ENCODE measurements around the gene GALNT14. TPM values are rescaled to one million over a fixed set of nuclear protein-coding genes. Genes with fewer than 3 reads are reported as not detected.

GALNT14 gene
- total RNA-seq, 1 experiment from 2014 or later: 2.7 TPM

DNA sequence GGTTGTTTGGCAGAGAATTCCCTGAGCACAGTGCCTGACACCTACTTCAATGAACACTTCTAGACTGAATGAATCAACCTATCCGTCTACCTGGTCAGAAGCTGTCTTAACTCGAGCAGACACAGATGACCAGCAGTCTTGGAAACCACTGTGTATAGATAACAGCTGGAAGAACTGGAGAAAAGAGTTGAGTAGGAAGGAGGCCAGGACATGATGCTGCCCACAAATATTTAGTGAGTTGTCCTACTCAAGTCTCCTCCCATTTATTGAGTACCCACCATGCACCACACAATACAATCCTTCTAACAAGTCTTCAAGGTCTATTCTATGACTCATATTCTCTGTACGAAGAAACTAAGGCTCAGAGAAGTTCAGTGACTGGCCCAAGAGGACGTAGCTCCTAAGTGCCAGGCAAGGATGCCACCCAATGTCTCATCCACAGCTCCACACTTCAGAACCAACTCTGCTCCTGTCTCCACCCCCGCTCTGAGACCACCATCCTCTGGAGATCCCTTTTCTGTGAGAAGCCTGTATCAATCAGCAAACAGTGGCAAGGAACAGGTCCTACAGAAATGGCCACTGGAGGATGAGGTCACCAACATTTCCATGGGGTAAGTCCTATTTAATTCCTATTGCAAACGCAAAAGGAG is 62.2 kb downstream of the GALNT14 start:
- Histone ChIP-seq H2BK120ac (ENCODE audit: low read depth, low read length, poor library complexity, severe bottlenecking) (no peak overlapping the region), H2AK5ac (ENCODE audit: insufficient read length, low read length) (no peak overlapping the region), H3K18ac (ENCODE audit: insufficient read length, low read depth, low read length) (no peak overlapping the region), H3K23me2 (ENCODE audit: insufficient read length, low read depth, low read length, poor library complexity, severe bottlenecking) (no peaks in the 10 kb centered on the region), H2AFZ (ENCODE audit: low read length) (no peak overlapping the region), H3K27me3 (ENCODE audit: insufficient read depth, low read length) (no peaks in the 10 kb centered on the region), H2BK5ac (ENCODE audit: insufficient read length, low read length) (no peak overlapping the region), H3K4me2 (ENCODE audit: insufficient read depth, insufficient read length, low read length) (no peak overlapping the region), H3T11ph (ENCODE audit: low read length) (no peak overlapping the region), H3K23ac (ENCODE audit: insufficient read length, low read depth, low read length) (no peak overlapping the region), H3K56ac (ENCODE audit: insufficient read length, low read depth, low read length) (no peak overlapping the region), H3K79me2 (ENCODE audit: insufficient read depth, low read length) (no peaks in the 10 kb centered on the region), H4K8ac (replicated peaks; ENCODE audit: insufficient read length, low read depth, low read length) (no peak overlapping the region), H3K9me3 (ENCODE audit: control insufficient read depth, low read depth, low read length) (no peaks in the 10 kb centered on the region), H4K20me1 (ENCODE audit: control insufficient read depth, insufficient read depth, insufficient read length) (no peaks in the 10 kb centered on the region), H2BK12ac (ENCODE audit: insufficient read length, low read depth, low read length) (no peak overlapping the region), H2BK15ac (ENCODE audit: low read depth, low read length) (no peak overlapping the region), H3K4ac (ENCODE audit: low read depth, low read length) (no peak overlapping the region), H3K9ac (ENCODE audit: extremely low read depth, insufficient read length, low read length) (no peak overlapping the region), H3K4me1 (ENCODE audit: insufficient read depth, low read length) (peaks cover 12% of the 10 kb centered on the region), H3K79me1 (ENCODE audit: insufficient read depth, low read depth, low read length, poor library complexity, severe bottlenecking) (no peaks in the 10 kb centered on the region), H4K5ac (ENCODE audit: insufficient read length, low read depth, low read length) (no peak overlapping the region), H2BK20ac (ENCODE audit: low read depth, low read length, poor library complexity, severe bottlenecking) (no peak overlapping the region), H3K27ac (ENCODE audit: insufficient read length, low read depth, low read length) (no peak overlapping the region), H3K14ac (ENCODE audit: insufficient read depth, low read length) (no peak overlapping the region), H4K91ac (ENCODE audit: insufficient read length, low read depth, low read length) (no peak overlapping the region)
- Mint-ChIP-seq H3K9me3 (no peaks in the 10 kb centered on the region), H3K4me1 (peaks cover 19 to 21% of the 10 kb centered on the region in 2 experiments), H3K36me3 (ENCODE audit: insufficient read depth in 1 of 3, low read depth in 3 of 3) (no peaks in the 10 kb centered on the region; a peak in 1 of 7 replicates), H3K4me3 (no peak overlapping the region), H3K27ac (no peak overlapping the region), H3K27me3 (ENCODE audit: low read depth) (peaks cover 2% of the 10 kb centered on the region)
- no peak for DNase-seq
- WGBS (ENCODE audit: extremely low coverage, insufficient read length, low lambda C conversion rate): no CpG with 5 or more reads among the region's 6 CpGs
- TF ChIP-seq, protein P1, sequence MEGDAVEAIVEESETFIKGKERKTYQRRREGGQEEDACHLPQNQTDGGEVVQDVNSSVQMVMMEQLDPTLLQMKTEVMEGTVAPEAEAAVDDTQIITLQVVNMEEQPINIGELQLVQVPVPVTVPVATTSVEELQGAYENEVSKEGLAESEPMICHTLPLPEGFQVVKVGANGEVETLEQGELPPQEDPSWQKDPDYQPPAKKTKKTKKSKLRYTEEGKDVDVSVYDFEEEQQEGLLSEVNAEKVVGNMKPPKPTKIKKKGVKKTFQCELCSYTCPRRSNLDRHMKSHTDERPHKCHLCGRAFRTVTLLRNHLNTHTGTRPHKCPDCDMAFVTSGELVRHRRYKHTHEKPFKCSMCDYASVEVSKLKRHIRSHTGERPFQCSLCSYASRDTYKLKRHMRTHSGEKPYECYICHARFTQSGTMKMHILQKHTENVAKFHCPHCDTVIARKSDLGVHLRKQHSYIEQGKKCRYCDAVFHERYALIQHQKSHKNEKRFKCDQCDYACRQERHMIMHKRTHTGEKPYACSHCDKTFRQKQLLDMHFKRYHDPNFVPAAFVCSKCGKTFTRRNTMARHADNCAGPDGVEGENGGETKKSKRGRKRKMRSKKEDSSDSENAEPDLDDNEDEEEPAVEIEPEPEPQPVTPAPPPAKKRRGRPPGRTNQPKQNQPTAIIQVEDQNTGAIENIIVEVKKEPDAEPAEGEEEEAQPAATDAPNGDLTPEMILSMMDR (conservative IDR thresholded peaks at IDR 0.05): no peak

All from H9 (cell line).